OCI-M2 (cell line): Measurements from ENCODE around the gene ANAPC13.

Experiments
- DNase-seq: peaks from one replicate; lab custom pipeline; 2025; ENCODE audit not compliant: unreplicated experiment; lab: John Stamatoyannopoulos, UW

Gene ANAPC13

DNA sequence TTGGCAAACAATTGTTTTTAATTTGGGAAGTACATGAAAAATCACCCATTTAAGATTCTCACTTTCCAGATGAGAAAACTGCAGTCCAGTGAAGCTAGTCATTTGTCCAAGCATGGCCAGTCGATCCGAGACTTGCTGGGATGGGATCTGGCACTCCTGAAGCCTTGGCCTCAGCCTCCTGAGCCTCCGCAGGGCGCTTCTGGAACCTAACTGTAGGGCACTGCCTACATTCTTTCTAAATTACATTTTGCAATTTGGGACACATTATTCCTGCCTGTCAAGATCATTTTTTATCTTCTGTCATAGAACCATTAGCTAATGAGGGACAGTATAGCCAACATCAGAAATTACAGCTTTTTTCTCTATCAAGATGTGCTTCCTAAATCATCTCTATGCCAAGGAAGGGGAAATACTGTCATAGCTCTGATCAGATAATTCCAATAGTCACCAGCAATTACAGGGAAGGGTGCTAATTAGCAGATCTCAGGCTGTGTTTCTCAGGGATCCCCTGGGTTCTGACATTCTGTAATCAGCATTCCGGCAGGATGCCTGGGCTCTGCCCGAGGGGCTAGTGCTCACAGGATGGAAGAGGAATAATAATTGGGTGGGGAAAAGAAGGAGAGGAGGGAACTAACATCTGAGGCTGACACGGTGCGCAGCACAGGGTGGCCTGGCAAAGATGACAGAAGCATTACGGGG lies 28.3 kb downstream of the ANAPC13 start:
- no peak for DNase-seq

DNA sequence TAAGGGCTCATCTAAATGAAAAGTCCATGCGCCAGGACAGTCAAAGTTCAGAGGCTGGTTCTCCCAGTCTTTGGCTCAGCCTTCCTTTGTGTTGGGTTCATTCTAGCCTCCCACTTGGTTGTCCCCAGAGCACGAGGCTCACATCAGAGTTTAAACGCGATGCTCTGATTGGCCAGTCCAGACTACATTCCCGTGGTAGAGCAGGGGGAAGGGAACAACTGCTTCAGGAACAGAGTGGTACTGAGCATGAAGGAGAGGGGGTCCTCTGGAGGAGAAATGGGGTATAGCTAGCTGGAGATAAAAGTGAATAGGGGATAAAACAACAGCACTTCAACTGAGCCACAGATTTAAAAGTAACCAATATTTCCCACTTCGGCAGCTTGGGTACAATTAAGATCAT lies 32.2 kb downstream of the ANAPC13 start:
- no peak for DNase-seq

DNA sequence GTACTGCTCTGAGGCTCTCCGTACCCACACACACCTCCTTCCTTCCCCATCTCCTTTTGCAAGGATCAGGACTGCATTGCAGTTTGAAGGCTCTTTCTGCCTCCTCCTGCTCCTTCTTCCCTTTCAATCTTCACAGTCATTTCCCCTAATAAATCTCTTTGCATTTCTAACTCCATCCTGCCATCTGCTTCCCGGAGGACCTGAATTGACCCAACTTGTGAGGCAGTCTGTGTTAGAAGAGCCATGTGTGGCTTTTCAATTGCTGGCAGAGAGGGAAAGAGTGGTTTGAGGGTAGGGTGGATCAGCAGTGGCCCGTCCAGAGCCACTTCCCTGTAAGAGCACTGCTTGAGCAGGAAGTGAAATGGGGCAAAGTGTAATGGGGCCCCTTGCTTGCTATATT lies 35.8 kb downstream of the ANAPC13 start:
- no peak for DNase-seq

DNA sequence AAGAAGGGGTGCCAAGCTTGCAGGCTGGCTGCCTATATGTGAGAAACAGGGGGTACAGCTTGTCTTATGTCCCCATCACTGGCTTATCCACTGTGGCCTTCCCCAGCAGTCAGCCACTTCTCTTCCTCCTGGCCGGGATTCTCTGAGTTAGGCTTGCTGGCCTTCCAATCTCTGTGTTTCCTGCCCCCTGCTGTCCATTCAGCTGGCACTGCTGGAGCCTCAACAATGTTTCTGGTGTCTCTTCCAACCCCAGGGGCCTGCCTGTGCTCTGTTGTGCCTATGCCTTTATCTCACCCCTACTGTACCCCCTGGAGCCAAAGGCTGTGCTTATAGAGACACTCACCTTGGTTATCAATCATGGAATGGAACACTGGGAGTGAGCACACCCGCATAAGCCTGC lies 36.5 kb downstream of the ANAPC13 start:
- no peak for DNase-seq

DNA sequence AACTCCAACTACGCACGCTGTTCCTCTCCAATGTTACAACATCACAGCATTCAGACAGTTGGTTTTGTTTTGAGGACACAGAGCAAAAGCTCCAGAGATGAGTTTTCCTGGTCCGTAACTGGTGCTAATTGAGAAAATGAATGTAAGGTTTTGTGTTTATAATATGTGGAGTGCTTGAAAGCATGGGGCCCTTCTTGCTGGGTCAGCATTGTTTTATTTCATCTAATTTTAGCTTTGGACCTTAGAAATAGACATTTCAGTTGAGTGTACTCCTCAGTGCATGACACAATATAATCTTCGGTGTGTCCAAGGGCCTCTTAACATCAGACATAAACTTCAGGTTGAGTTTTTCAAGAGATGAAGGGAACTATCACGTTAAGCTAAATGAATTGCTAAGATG lies 37.1 kb downstream of the ANAPC13 start:
- no peak for DNase-seq

DNA sequence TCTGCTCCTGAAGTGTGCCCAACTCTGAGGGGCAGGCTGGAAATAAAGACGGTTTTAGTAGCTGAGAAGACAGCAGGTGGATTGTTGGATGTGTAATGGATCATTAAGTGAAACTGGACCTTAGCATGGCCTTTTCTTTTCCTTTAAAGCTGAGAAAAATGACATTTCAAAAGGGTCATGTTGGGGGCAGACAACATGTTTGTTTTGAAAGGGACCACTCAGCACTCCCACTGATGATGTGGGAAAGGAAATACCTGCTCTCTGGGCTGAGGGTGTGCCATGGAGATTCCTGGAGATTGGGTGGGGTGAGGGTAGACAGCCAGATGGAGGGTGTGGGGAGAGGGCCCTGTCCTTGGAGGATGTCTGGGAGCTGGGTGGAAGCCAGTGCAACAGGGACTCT lies 38.4 kb downstream of the ANAPC13 start:
- no peak for DNase-seq

DNA sequence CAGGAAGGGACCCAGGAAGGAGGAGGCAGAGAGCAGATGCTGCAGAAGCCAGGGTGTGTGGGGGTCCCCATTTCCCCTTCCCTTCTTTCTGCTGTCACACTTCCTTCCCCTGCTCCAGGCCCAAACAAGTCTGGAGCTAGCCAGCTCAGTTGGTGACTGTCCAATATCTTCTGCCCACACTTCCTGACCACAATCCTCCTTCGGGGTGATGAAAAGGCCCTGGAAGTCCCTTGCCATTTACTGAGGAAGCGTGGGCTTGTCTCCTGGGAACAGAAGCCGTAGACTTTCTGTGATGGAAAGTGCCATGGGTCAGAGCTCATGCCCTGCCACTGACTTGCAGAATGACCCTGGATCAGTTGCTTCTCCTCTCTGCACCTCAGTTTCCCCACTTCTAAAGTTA lies 39.0 kb downstream of the ANAPC13 start:
- no peak for DNase-seq

DNA sequence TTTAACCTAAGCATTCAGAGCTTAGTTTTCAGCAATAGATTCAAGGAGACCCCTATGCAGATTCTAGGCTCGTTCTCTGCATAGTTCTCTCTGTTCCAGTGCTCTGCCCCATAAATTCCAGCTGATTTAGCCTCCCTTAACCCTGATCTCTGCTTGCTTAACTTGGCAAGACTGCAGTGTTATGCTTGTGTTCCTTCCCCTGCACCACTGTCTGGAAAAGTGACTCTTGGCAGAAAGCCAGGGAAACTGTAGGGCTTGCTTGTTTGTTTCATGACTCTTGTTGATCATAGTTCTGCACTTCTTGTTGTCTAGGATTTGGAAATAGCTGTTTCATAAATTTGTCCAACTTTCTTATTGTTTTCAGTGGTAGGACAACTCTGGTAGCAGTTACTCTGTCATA lies 40.1 kb downstream of the ANAPC13 start:
- no peak for DNase-seq

DNA sequence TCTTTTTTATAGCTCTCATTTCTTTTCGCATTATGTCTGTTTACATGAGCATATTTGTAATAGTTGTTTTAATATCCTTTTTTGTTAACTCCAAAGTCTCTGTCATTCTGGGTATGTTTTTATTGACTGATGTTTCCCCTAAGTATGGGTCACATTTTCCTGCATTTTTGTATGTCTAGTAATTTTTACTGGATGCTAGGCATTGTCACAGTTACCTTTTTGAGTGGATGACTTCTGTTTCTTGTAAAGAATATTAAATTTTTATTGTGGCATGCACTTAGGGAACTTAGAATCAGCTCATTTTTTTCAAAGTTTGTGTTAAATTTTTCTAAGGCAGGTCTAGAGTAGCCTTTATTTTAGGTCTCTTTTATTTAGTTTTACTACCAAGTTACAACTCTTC lies 40.7 kb downstream of the ANAPC13 start:
- DNase-seq, result no peak

DNA sequence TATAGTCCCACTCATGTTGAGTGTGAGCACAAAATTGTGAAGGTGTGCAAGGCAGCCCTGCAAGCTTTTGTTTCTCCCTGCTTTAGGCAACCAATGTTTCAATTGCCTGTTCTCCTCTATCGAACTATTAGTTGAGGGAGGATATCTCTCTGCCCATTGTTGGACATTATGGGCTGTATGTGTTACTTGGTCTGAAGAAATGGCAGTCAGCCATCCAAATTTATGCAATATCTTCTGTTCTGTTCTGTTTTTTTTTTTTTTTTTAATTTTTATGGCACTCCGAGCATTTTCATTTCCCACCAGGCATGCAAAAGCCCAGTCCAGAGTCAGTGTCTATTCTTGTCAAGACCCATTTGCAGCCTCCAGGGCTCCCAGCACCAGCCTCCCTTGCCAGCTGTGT lies 44.0 kb downstream of the ANAPC13 start:
- DNase-seq, result no peak

DNA sequence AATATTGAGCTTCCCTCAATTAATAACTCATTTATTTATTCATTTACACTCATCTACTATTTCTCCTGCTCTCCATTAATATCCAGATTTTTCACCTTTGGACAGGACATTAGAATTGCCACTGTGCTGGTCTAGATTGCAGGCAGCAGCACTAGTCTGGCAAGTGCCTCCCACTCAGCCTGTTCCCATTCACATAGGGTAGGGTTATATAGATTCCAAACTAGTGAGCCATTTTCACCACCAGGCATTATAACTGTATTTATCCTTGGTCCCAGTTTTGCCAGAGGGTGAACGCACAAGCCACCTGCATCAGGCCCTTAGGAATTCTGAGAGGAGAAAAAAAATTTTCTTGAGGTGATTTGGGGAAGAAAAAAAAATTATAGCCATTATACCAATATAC lies 44.5 kb downstream of the ANAPC13 start:
- no peak for DNase-seq

DNA sequence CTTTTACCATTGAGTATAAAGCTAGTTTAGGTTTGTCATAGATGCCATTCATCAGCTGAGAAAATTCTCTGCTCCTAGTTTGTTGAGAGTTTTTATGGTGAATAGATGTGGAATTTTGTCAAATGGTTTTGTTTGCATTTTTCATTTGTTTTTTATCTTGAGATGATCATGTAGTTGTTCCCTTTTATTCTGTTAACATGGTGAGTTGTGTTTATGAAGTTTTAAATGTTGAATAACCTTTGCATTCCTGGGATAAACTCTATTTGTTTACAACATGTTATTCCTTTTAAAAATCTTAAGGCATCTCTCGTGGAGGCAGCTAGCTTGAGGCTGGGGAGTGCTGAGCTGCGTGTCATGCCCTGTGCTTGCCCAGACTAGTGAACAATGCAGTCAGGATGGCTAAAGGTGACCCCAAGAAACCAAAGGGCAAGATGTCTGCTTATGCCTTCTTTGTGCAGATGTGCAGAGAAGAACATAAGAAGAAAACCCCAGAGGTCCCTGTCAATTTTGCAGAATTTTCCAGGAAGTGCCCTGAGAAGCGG lies 48.5 kb downstream of the ANAPC13 start:
- no peak for DNase-seq

DNA sequence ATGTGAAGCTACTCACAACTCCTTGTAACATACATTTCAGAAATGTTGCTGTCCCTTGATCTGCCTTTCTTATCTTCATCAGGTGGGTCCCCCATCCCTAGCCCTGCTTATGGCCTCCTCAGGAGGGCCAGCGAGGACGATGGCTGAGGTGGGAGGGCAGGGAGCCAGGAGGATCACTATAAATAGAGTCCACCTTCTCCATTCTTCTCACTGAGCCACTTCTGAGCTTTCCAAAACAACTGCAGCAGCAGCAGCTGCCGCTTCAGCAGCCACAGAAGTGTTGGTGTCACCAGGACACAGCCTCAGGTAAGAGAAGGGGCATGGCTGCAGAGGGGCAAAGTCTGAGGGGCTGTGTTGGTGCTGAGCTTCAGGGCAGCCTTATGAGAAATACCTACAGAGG lies 53.5 kb downstream of the ANAPC13 start:
- no peak for DNase-seq

DNA sequence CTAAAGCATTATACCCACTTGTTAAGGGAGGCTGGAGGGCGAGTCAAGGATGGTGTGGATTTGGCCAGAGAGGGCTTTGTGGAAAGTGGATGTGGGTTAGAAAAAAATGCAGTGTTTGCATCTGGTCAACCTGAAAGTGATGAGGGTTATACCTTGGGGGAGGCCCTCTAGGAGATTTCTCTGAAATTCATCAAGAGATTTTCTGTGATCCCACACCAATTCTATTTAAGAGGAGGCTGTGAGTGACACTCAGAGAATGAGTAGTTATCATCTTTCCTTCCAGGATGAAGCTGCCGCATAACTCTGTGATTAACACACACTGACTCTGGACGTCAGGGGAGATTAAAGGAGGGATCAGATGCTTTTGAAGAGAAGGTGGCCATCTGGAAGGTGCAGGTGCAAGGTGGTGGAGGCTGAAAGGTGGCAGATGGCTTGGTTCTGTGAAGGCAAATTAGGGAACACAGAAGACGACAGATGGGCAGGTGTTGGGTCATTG lies 54.8 kb downstream of the ANAPC13 start:
- DNase-seq, result no peak

DNA sequence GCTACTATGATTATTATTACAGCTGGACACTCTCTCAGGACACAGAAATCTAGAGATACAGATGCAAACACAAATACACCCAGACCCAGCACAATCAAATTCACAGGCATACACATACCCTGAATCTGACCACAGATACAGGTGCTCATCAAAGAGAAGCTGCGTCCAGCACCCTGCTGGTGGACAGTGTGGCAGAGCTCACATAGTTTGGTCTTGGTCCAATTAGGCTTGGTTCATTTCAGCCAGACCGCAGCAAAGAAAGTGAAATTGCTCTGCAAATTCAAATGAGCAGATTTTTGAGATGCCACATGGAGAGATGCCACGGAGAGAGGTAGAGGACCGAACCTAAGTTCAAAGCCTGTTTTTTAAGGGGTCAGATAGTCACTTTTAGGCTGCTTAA lies 55.6 kb downstream of the ANAPC13 start:
- DNase-seq, result no peak

DNA sequence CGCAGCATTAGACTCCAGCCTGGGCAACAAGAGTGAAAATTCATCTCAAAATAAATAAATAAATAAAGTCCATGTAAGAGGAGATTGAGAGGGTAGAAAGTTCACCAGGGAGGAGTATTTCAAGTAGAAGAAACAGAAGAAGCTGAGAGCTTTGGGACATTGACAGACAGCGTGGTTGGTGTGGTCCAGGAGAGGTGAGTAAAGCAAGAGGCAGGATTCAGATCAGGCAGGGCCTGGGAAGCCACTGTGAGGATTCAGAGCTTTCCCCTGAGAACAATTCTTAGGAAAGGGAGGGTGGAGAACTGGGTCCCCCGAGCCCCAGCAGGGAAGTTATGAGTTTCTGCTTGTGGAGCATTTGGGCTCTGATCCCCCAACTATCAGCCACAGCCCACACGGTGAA lies 57.4 kb downstream of the ANAPC13 start:
- DNase-seq, result no peak
